Fibroblast of lung (primary cell): ENCODE data around the gene RPRD2. TPM values are rescaled to one million over a fixed set of nuclear protein-coding genes. Genes with fewer than 3 reads are reported as not detected.

Source experiments
- DNase-seq, 2 donors: peaks; one replicate each; pipeline versions ENCODE4 v3.0.0 to v3.0.0-alpha.2; 2010; ENCODE audit warnings: low read depth in 2 of 2
- H2AFZ ChIP-seq: 2 replicates; pipeline ENCODE4 v1.5.1; 2012; ENCODE audit warnings: low read length, control low read depth, inconsistent platforms
- H3K27ac ChIP-seq: 2 replicates; pipeline ENCODE4 v1.5.1; 2011; ENCODE audit warnings: low read length, control low read depth; ENCODE audit not compliant: insufficient read depth
- H3K27me3 ChIP-seq: 2 replicates; pipeline ENCODE4 v1.5.1; 2011; ENCODE audit warnings: mild to moderate bottlenecking, low read length; ENCODE audit not compliant: control insufficient read depth, insufficient read depth
- H3K36me3 ChIP-seq: 2 replicates; pipeline ENCODE4 v1.5.1; 2011; ENCODE audit warnings: low read length; ENCODE audit not compliant: control insufficient read depth, insufficient read depth
- H3K4me1 ChIP-seq: 2 replicates; pipeline ENCODE4 v1.5.1; 2011; ENCODE audit warnings: low read length; ENCODE audit not compliant: control insufficient read depth, insufficient read depth; ENCODE audit errors: extremely low read depth
- H3K4me2 ChIP-seq: 2 replicates; pipeline ENCODE4 v1.5.1; 2011; ENCODE audit warnings: low read length, control low read depth; ENCODE audit not compliant: insufficient read depth; ENCODE audit errors: extremely low read depth
- H3K4me3 ChIP-seq, 4 experiments: fragments of 200-600 bp in 1 of 4; sonication (generic) in 1 of 4; replicated peaks in 1 of 4; 2 replicates each; pipeline ENCODE4 v1.5.1; 2011 to 2016; ENCODE audit warnings: low read length in 4 of 4, low read depth in 3 of 4, mild to moderate bottlenecking in 3 of 4, control low read depth in 2 of 4, inconsistent platforms in 1 of 4, mixed read lengths in 1 of 4; ENCODE audit not compliant: insufficient read depth in 1 of 4; ENCODE audit errors: control extremely low read depth in 1 of 4
- H3K79me2 ChIP-seq: 2 replicates; pipeline ENCODE4 v1.5.1; 2012; ENCODE audit warnings: mild to moderate bottlenecking, low read length, inconsistent platforms; ENCODE audit not compliant: control insufficient read depth, insufficient read depth
- H3K9ac ChIP-seq: 2 replicates; pipeline ENCODE4 v1.5.1; 2011; ENCODE audit warnings: mild to moderate bottlenecking, low read length, control low read depth; ENCODE audit not compliant: insufficient read depth
- H3K9me3 ChIP-seq: 2 replicates; pipeline ENCODE4 v1.5.1; 2012; ENCODE audit warnings: low read depth, low read length; ENCODE audit not compliant: control insufficient read depth, insufficient read depth
- H4K20me1 ChIP-seq: 2 replicates; pipeline ENCODE4 v1.5.1; 2011; ENCODE audit warnings: low read length; ENCODE audit not compliant: control insufficient read depth, insufficient read depth; ENCODE audit errors: extremely low read depth
- CTCF ChIP-seq, 2 donors: IDR thresholded peaks in 1 of 2; conservative IDR thresholded peaks in 1 of 2; 1 replicate in 1 of 2; 2 replicates in 1 of 2; pipeline ENCODE4 v1.5.1; 2011 to 2012; ENCODE audit warnings: low read length in 2 of 2, control low read depth in 1 of 2, inconsistent platforms in 1 of 2, low read depth in 1 of 2, mild to moderate bottlenecking in 1 of 2
- EZH2 ChIP-seq: IDR thresholded peaks from 2 replicates; pipeline ENCODE4 v1.5.1; 2012; ENCODE audit warnings: low read length, control low read depth, mild to moderate bottlenecking; ENCODE audit errors: missing control alignments
- polyA plus RNA-seq, 2 donors: library from polyadenylated mRNA; depleted of rRNA in 1 of 2; stranded (reverse) in 1 of 2; unstranded in 1 of 2; fragments of >200 nt; gene quantifications; 2 replicates each; pipeline ENCODE4 v1.2.1, GENCODE V29; 2011 to 2012; ENCODE audit warnings: missing spikeins in 1 of 2
- total RNA-seq: library from RNA; depleted of rRNA; stranded (reverse); fragments of >200 nt; gene quantifications from 2 replicates; pipeline ENCODE4 v1.2.1, GENCODE V29; 2014

Gene RPRD2
- total and polyA plus RNA-seq, 2 donors (not counting 1 experiment from before 2014, with no cell fraction given): 12.1 to 13.4 TPM

- Histone ChIP-seq H3K4me3 (no peak overlapping the region), H3K36me3 (no peaks in the 10 kb centered on the region), H3K27me3 (no peaks in the 10 kb centered on the region), H3K79me2 (peaks cover 35% of the 10 kb centered on the region), H3K27ac (no peak overlapping the region), H3K4me1 (no peaks in the 10 kb centered on the region), H4K20me1 (no peaks in the 10 kb centered on the region), H3K9me3 (no peaks in the 10 kb centered on the region), H2AFZ (no peak overlapping the region), H3K9ac (no peak overlapping the region), H3K4me2 (no peak overlapping the region)
- no peak for TF ChIP-seq EZH2
- TF ChIP-seq CTCF (conservative IDR thresholded peaks at IDR 0.05 in 1 of 2, IDR thresholded peaks at IDR 0.05 in 1 of 2; ENCODE audit: low read depth in 1 of 2, low read length in 2 of 2): no peak
- DNase-seq: no peak
Measured at GRCh38 chr1:150407330-150407729, 43.4 kb downstream of the RPRD2 start.

GRCh38 chr1:150408800-150409199 is 44.9 kb downstream of the RPRD2 start:
- DNase-seq: no peak
- H3K4me3 ChIP-seq: no peak overlapping the region
- no peak overlapping the region for H3K4me2 ChIP-seq
- H4K20me1 ChIP-seq: no peaks in the 10 kb centered on the region
- H2AFZ ChIP-seq: no peak overlapping the region
- no peaks in the 10 kb centered on the region for H3K36me3 ChIP-seq
- H3K79me2 ChIP-seq: peaks cover 31% of the 10 kb centered on the region
- H3K9me3 ChIP-seq: no peaks in the 10 kb centered on the region
- no peaks in the 10 kb centered on the region for H3K4me1 ChIP-seq
- H3K9ac ChIP-seq: no peak overlapping the region
- H3K27me3 ChIP-seq: no peaks in the 10 kb centered on the region
- TF ChIP-seq CTCF (conservative IDR thresholded peaks at IDR 0.05 in 1 of 2, IDR thresholded peaks at IDR 0.05 in 1 of 2; ENCODE audit: low read depth in 1 of 2, low read length in 2 of 2) (no peak), EZH2 (no peak)
- H3K27ac ChIP-seq: no peak overlapping the region

- Histone ChIP-seq H3K4me2 (no peak overlapping the region), H3K27me3 (no peaks in the 10 kb centered on the region), H2AFZ (no peak overlapping the region), H3K79me2 (peaks cover 27% of the 10 kb centered on the region), H4K20me1 (no peaks in the 10 kb centered on the region), H3K4me3 (no peak overlapping the region), H3K9me3 (no peaks in the 10 kb centered on the region), H3K4me1 (no peaks in the 10 kb centered on the region), H3K27ac (no peak overlapping the region), H3K36me3 (no peaks in the 10 kb centered on the region), H3K9ac (no peak overlapping the region)
- TF ChIP-seq CTCF (conservative IDR thresholded peaks at IDR 0.05 in 1 of 2, IDR thresholded peaks at IDR 0.05 in 1 of 2; ENCODE audit: low read depth in 1 of 2, low read length in 2 of 2): no peak
- TF ChIP-seq EZH2: no peak
- DNase-seq: peak in 1 of 2 donors; percentile 25
Measured at GRCh38 chr1:150409504-150410362, 45.8 kb downstream of the RPRD2 start.
